Esophagus squamous epithelium (tissue), 4 donors: ENCODE measurements around the gene LBP.

Source experiments
- POLR2A ChIP-seq, 4 donors: fragments of 450-650 bp; IDR thresholded peaks; one replicate each; pipeline ENCODE4 v1.6.1; 2017; ENCODE audit warnings: antibody characterized with exemption in 4 of 4, mild to moderate bottlenecking in 4 of 4, moderate library complexity in 3 of 4
- TF ChIP-seq, protein P1 (sequence below), 6 experiments: fragments of 450-650 bp in 4 of 6; fragments of 200-600 bp in 2 of 6; sonication (generic) in 2 of 6; IDR thresholded peaks; one replicate each; pipeline ENCODE4 v1.5.1; 2016 to 2019; ENCODE audit warnings: antibody characterized with exemption in 6 of 6, mild to moderate bottlenecking in 4 of 6, moderate library complexity in 4 of 6

DNA sequence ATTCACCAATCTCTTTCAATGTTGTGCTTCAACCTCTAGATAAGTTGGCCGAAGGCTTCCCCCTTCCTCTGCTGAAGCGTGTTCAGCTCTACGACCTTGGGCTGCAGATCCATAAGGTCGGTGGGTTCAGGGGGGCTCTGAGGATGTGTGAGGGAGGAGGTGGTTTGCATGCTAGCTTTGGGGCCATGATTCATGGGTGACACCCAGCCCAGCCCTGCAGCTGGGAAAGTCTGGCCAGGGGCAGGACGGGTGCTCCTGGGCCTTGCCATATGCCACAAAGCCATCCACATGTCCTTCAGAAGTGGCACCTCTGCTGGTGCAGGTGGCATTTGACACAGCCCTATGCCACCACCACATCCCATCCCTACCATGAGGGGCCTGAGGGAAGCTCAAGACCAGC is 27.6 kb downstream of the LBP start:
- no peak for TF ChIP-seq POLR2A (IDR thresholded peaks at IDR 0.05)
- TF ChIP-seq, protein P1, sequence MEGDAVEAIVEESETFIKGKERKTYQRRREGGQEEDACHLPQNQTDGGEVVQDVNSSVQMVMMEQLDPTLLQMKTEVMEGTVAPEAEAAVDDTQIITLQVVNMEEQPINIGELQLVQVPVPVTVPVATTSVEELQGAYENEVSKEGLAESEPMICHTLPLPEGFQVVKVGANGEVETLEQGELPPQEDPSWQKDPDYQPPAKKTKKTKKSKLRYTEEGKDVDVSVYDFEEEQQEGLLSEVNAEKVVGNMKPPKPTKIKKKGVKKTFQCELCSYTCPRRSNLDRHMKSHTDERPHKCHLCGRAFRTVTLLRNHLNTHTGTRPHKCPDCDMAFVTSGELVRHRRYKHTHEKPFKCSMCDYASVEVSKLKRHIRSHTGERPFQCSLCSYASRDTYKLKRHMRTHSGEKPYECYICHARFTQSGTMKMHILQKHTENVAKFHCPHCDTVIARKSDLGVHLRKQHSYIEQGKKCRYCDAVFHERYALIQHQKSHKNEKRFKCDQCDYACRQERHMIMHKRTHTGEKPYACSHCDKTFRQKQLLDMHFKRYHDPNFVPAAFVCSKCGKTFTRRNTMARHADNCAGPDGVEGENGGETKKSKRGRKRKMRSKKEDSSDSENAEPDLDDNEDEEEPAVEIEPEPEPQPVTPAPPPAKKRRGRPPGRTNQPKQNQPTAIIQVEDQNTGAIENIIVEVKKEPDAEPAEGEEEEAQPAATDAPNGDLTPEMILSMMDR (IDR thresholded peaks at IDR 0.05), result no peak
